ENCODE results near the gene BDKRB1.
A peak's percentile ranks its signal among the peaks of the same experiment; 100 is the strongest.

Gene BDKRB1

GRCh38 chr14:96274543-96274942 lies 18.5 kb downstream of the BDKRB1 start:
- TF ChIP-seq CTCF (IDR thresholded peaks at IDR 0.05) = no peak

- TF ChIP-seq CTCF (IDR thresholded peaks at IDR 0.05) = peak; percentile 97
Measured at GRCh38 chr14:96275177-96276112, 19.4 kb downstream of the BDKRB1 start.

- TF ChIP-seq CTCF (IDR thresholded peaks at IDR 0.05) = no peak
Measured at GRCh38 chr14:96277890-96278289, 21.9 kb downstream of the BDKRB1 start.

GRCh38 chr14:96279564-96279963 lies 23.6 kb downstream of the BDKRB1 start:
- no peak for TF ChIP-seq CTCF (IDR thresholded peaks at IDR 0.05)

GRCh38 chr14:96280104-96280503 lies 24.1 kb downstream of the BDKRB1 start:
- no peak for TF ChIP-seq CTCF (IDR thresholded peaks at IDR 0.05)

- peak; percentile 39; the same call in 1 of the 2 replicates for TF ChIP-seq CTCF (IDR thresholded peaks at IDR 0.05)
Measured at GRCh38 chr14:96281486-96281885, 25.5 kb downstream of the BDKRB1 start.

GRCh38 chr14:96284008-96284407 lies 28.0 kb downstream of the BDKRB1 start:
- no peak for TF ChIP-seq CTCF (IDR thresholded peaks at IDR 0.05)
